Glomerular visceral epithelial cell (primary cell): ENCODE measurements around the gene RNASE7.

Source experiments
- DNase-seq: peaks from one replicate; pipeline ENCODE4 v3.0.0-alpha.2; 2016; ENCODE audit errors: extremely low spot score

RNASE7 gene

DNA sequence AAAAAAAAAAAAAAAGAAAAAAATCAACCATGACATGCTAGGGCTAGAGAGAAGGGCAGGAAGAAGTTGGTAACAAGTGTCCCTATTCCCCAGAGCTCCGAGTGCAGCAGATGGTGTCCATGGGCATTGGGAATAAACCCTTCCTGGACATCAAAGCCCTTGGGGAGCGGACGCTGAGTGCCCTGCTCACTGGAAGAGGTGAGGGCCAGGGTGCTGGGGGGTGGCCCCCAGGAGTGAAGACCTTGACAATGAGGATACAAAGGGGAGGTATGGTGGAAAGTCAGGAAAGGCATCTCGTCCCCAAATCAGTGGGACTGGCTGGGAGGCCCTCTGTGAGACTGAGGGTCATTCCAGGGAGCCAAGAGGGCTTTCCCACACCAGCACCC is 44.7 kb downstream of the RNASE7 start:
- no peak for DNase-seq

GRCh38 chr14:21087294-21088091 is 45.3 kb downstream of the RNASE7 start:
- peak; percentile 95 for DNase-seq

- no peak for DNase-seq
Observed at GRCh38 chr14:21088687-21089086, 46.5 kb downstream of the RNASE7 start.

DNA sequence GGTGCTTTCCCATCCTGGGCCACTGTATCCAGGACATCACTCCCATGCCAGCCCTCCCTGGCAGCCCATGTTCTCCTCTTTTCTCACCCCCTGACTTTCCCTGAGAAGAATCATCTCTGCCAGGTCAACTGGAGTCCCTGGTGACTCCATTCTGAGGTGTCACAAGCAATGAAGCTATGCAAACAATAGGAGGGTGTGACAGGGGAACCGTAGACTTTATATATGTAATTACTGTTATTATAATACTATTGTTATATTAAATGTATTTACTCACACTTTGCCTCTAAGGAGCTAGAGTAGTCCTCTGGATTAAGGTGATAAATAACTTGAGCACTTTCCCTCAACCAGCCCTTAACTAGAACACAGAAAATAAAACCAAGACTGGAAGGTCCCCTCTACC is 47.1 kb downstream of the RNASE7 start:
- no peak for DNase-seq

GRCh38 chr14:21089877-21090193 is 47.7 kb downstream of the RNASE7 start:
- DNase-seq = no peak

DNA sequence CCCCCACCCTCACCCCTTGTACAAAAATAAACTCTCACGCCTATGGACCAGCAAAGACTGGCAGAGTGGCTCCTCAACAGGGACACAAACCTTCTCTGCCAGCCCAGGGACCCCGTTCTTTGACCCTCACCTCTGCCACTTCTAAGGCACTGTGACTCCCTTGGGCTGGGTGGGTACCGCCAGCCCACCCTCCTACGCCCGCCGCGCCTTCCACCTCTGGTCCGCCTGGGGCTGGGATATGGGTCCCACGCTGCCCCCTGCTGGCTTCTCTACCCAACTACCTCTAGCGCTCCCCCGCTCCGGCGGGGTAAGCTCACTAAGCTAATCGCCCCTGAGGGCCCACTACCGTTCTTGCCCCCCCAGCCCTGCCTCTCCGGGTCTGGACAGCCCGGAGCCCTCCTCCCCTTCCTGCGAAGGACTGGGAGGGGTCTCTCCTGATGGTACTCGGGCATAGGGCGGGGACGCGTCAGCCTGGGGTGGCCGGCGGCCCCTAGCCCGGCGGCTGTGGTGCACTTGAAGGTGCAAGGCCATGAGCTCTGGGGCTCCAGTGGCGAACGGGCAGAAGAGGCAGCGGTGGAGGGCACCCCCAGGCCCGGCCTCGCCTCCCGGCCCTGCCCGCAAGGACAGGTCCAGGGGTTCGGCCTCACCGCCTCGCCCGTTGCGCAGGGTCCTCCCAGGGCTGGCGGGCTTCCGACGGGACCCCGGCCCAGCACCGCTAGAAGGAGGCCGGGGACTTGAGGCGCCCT is 48.2 kb downstream of the RNASE7 start:
- DNase-seq = no peak

DNA sequence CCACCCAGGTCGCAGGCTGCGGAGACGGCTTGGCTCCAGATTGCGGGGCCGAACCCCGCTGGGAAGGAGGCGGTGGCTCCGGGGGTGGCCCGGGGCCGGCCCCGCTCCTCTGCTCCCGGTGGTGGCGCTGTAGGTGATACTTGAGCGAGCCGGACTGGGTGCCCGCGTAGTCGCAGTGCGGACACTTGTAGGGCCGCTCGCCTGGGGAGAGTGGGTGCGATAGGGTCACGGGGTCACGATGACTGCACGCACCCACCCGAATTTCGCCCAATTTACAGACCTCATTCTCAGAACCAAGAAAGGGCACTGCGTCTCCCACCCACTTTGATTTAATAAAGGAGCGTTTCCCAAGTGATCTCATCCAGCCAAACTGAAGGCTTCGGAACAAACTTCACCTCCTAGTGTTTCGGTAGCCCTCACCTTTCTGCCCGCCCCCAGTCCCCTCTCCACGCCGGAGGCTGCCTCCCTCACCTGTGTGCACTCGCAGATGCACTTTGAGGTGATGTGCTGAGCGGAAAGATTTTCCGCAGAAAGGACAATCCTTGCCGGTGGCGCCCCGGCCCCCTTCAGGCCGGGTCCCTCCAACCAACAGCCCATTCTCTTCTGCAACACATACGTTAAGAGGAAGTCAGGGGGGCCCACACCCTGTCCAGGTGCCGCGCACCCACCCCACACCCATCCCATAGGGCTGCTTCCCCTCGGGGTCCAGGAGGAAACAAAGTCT is 48.9 kb downstream of the RNASE7 start:
- DNase-seq = no peak

DNA sequence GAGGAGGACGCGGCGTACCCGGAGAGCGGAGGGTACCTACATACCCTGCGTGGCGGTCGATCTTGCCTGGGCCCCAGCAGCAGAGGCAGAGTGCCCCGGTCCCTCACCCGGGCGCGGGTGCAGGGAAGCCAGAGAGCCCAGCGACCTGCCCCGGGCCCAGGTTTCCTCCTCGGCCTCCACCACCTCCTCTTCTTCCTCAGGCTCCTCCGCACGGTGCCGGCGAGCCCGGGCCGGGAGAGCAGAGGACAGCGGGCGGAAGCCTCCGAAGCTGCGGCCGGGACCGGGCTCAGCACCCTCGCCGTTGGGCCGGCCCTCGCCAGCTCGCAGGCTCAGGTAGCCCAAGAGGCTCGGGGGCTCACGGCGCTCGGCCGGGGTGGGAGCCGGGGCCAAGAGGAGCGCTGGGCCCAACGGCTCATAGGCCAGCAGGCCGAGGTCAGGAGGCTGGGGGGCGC is 49.7 kb downstream of the RNASE7 start:
- DNase-seq = no peak

GRCh38 chr14:21092273-21093011 is 50.3 kb downstream of the RNASE7 start:
- peak; percentile 87 for DNase-seq

- DNase-seq = no peak
Observed at GRCh38 chr14:21093018-21093417, 50.9 kb downstream of the RNASE7 start.
